Mesodermal cell (in vitro differentiated cells): Measurements from ENCODE around the gene COL23A1.

ENCODE experiments used
- H3K27ac ChIP-seq: 2 replicates; pipeline ENCODE4 v1.7.0; 2013; ENCODE audit warnings: mild to moderate bottlenecking, low read depth, low read length, moderate library complexity; ENCODE audit not compliant: severe bottlenecking
- H3K36me3 ChIP-seq: 2 replicates; pipeline ENCODE4 v1.7.1; 2013; ENCODE audit warnings: mild to moderate bottlenecking, low read length, moderate library complexity; ENCODE audit not compliant: control insufficient read depth, insufficient read depth
- H3K4me1 ChIP-seq: one replicate; pipeline ENCODE4 v1.7.1; 2013; ENCODE audit warnings: mild to moderate bottlenecking, low read length; ENCODE audit not compliant: insufficient read depth, control insufficient read depth, poor library complexity, severe bottlenecking
- H3K4me3 ChIP-seq: 2 replicates; pipeline ENCODE4 v1.7.0; 2013; ENCODE audit warnings: low read length, control low read depth, mild to moderate bottlenecking; ENCODE audit not compliant: insufficient read depth, poor library complexity, severe bottlenecking; ENCODE audit errors: extremely low read depth
- H3K9me3 ChIP-seq: 2 replicates; pipeline ENCODE4 v1.7.1; 2013; ENCODE audit warnings: mild to moderate bottlenecking, low read length, moderate library complexity; ENCODE audit not compliant: control insufficient read depth
- WGBS, 2 experiments: methylation state at CpG; one replicate each; pipeline ENCODE4 v1.1.5; 2013; ENCODE audit warnings: missing lambda C conversion rate in 2 of 2; ENCODE audit not compliant: insufficient coverage in 2 of 2; 5-methylcytosine and 5-hydroxymethylcytosine counted together

The COL23A1 gene

GRCh38 chr5:178225174-178225573, 365.0 kb downstream of the COL23A1 start:
- H3K27ac ChIP-seq, result no peak overlapping the region
- WGBS, 2 experiments, result 97 to 98% methylated on average over 6 of the region's 6 CpGs
- peaks cover 91% of the 10 kb centered on the region for H3K36me3 ChIP-seq
- H3K4me1 ChIP-seq, result no peaks in the 10 kb centered on the region
- no peak overlapping the region for H3K4me3 ChIP-seq
- H3K9me3 ChIP-seq, result peaks cover 11% of the 10 kb centered on the region

- Histone ChIP-seq H3K9me3 (peaks cover 11% of the 10 kb centered on the region), H3K36me3 (peaks cover 89% of the 10 kb centered on the region), H3K4me1 (no peaks in the 10 kb centered on the region), H3K4me3 (no peak overlapping the region), H3K27ac (no peak overlapping the region)
- WGBS, 2 experiments, result 92 to 98% methylated on average over 10 to 13 of the region's 17 CpGs
These were observed 365.8 kb downstream of the COL23A1 start for GRCh38 chr5:178224403-178224802.

- WGBS, 2 experiments, result 66 to 78% methylated on average over 5 to 10 of the region's 13 CpGs
- Histone ChIP-seq H3K4me1 (no peaks in the 10 kb centered on the region), H3K27ac (no peak overlapping the region), H3K9me3 (peaks cover 11% of the 10 kb centered on the region), H3K4me3 (no peak overlapping the region), H3K36me3 (peaks cover 88% of the 10 kb centered on the region)
These were observed 366.3 kb downstream of the COL23A1 start for GRCh38 chr5:178223828-178224335.

DNA sequence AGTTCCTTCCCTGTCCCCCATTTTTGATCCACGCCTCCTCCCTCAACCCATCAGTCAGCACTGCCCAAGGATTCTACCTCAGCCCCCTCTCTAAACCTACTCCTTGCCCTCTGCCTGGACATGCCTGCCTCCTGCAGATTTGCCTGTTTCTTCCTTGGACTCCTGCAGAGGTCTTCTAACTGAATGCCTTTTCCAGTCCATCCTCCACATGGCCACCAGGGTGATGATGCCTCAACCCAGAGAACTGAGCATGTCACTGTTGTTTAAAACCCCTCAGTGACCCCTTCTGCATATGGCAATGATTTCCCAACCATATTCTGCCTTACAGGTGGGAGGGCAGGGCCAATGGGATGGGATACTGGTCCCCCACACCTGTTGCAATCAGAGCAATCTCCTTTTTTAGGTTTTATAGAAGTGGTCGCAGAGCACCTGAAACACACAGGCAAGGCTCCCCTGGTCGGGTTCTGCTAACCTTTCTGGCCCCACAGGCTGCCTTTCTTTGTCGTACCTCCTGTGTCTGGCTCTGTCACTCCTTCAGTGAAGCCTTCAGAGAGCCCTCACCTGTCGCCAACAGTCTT, 366.9 kb downstream of the COL23A1 start:
- WGBS, 2 experiments, result 91 to 92% methylated on average over 5 of the region's 5 CpGs
- Histone ChIP-seq H3K36me3 (peaks cover 87% of the 10 kb centered on the region), H3K9me3 (peaks cover 8% of the 10 kb centered on the region), H3K4me1 (no peaks in the 10 kb centered on the region), H3K27ac (no peak overlapping the region), H3K4me3 (no peak overlapping the region)

GRCh38 chr5:178222292-178222691, 367.9 kb downstream of the COL23A1 start:
- no peak overlapping the region for H3K4me3 ChIP-seq
- H3K9me3 ChIP-seq, result peaks cover 5% of the 10 kb centered on the region
- no peaks in the 10 kb centered on the region for H3K4me1 ChIP-seq
- no peak overlapping the region for H3K27ac ChIP-seq
- H3K36me3 ChIP-seq, result peaks cover 86% of the 10 kb centered on the region
- WGBS, 2 experiments, result 98 to 99% methylated on average over 15 of the region's 15 CpGs

GRCh38 chr5:178221853-178222252, 368.3 kb downstream of the COL23A1 start:
- Histone ChIP-seq H3K9me3 (peaks cover under 1% of the 10 kb centered on the region), H3K36me3 (peaks cover 86% of the 10 kb centered on the region), H3K4me3 (no peak overlapping the region), H3K4me1 (no peaks in the 10 kb centered on the region), H3K27ac (peak overlapping the region; percentile 6)
- 96 to 100% methylated on average over 2 to 3 of the region's 5 CpGs for WGBS, 2 experiments

- Histone ChIP-seq H3K9me3 (no peaks in the 10 kb centered on the region), H3K4me3 (no peak overlapping the region), H3K27ac (peak overlapping the region; percentile 16), H3K4me1 (no peaks in the 10 kb centered on the region), H3K36me3 (peaks cover 86% of the 10 kb centered on the region)
- WGBS, 2 experiments, result 100% methylated on average over 2 of the region's 3 CpGs
These were observed 368.9 kb downstream of the COL23A1 start for GRCh38 chr5:178221282-178221681.

DNA sequence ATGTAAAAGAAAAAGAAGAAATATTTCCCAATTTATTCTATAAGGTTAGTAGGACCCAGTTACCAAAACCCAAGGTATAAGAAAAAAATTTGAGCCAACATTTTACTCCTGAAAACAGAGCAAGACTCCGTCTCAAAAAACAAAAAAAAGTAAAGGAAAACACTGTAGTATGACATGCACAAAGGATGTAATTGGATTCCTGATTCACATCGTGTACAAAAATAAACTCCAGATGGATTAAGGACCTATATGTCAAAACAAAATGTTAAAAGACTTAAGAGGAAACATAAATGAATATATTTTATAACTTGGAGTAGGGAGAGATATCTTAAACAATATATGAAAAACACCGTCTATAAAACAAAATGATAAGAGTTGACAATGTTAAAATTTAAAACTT, 371.4 kb downstream of the COL23A1 start:
- peaks cover 85% of the 10 kb centered on the region for H3K36me3 ChIP-seq
- H3K4me3 ChIP-seq, result no peak overlapping the region
- H3K9me3 ChIP-seq, result no peaks in the 10 kb centered on the region
- no peaks in the 10 kb centered on the region for H3K4me1 ChIP-seq
- no CpG with 5 or more reads among the region's 3 CpGs for WGBS, 2 experiments
- H3K27ac ChIP-seq, result no peak overlapping the region

DNA sequence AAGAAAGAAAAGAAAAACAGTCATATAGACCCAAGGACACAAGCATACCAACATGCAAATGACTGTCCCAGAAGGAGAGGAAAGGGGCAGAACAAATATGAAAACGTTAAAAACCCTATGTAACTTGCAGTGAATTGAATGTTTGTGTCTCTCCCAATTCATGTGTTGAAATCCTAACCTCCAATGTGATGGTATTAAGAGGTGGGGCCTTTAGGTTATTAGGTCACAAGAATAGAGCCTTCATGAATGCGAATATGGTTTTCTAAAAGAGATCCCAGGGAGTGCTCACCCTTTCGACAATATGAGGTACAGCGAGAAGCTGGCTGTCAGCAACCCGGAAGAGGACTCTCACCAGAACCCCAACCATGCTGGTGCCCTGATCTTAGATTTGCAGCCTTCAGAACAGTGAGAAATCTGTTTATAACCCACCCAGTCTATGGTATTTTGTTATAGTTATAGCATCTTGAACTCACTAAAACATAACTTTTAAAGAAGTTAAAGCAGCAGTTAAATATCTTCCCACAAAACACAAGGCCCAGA, 371.9 kb downstream of the COL23A1 start:
- WGBS, 2 experiments, result 83 to 90% methylated on average over 3 to 4 of the region's 5 CpGs
- H3K9me3 ChIP-seq, result no peaks in the 10 kb centered on the region
- H3K27ac ChIP-seq, result no peak overlapping the region
- peaks cover 85% of the 10 kb centered on the region for H3K36me3 ChIP-seq
- H3K4me3 ChIP-seq, result no peak overlapping the region
- H3K4me1 ChIP-seq, result no peaks in the 10 kb centered on the region

DNA sequence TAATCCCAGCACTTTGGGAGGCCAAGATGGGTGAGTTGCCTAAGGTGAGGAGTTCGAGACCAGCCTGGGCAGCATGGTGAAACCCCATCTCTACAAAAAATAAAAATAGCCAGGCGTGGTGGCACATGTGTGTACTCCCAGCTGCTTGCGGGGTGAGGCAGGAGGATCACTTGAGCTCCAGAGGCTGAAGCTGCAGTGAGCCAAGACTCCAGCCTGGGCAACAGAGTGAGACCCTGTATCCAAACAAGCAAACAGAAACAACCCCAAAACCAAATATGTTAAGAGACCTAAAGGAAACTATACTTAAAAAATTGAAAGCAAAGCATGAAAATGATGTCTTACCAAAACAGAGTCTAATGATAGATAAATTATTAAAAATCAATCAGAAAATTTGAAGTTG, 373.4 kb downstream of the COL23A1 start:
- no peak overlapping the region for H3K27ac ChIP-seq
- H3K36me3 ChIP-seq, result peaks cover 90% of the 10 kb centered on the region
- no peak overlapping the region for H3K4me3 ChIP-seq
- H3K9me3 ChIP-seq, result no peaks in the 10 kb centered on the region
- WGBS, 2 experiments, result 97% methylated on average over 3 of the region's 3 CpGs
- no peaks in the 10 kb centered on the region for H3K4me1 ChIP-seq

- 88 to 97% methylated on average over 4 of the region's 5 CpGs for WGBS, 2 experiments
- Histone ChIP-seq H3K27ac (no peak overlapping the region), H3K4me1 (no peaks in the 10 kb centered on the region), H3K36me3 (peaks cover 90% of the 10 kb centered on the region), H3K4me3 (no peak overlapping the region), H3K9me3 (no peaks in the 10 kb centered on the region)
These were observed 374.1 kb downstream of the COL23A1 start for GRCh38 chr5:178216088-178216534.
